GM23338 (cell line): ENCODE data around the gene BRI3BP. TPM values are rescaled to one million over a fixed set of nuclear protein-coding genes. Genes with fewer than 3 reads are reported as not detected.

Experiments used
- ATAC-seq: fragments of 200-7000 bp; cut with Tn5 transposase; 3 replicates; pipeline ENCODE4 v1.9.1; 2020
- DNase-seq: peaks from one replicate; pipeline ENCODE4 v3.0.0-alpha.2; 2015; ENCODE audit warnings: low spot score
- H2AFZ ChIP-seq: fragments of 200-600 bp; sonication (generic); 2 replicates; pipeline ENCODE4 v1.8.0; 2016; ENCODE audit warnings: antibody characterized with exemption, mild to moderate bottlenecking, moderate library complexity
- H3F3A ChIP-seq: fragments of 200-600 bp; sonication (generic); replicated peaks from 2 replicates; pipeline ENCODE4 v1.8.0; 2017; ENCODE audit warnings: antibody characterized with exemption, mixed run types, low read depth
- H3K27ac ChIP-seq: fragments of 200-600 bp; sonication (generic); 2 replicates; pipeline ENCODE4 v1.6.1; 2016; ENCODE audit warnings: low read depth
- H3K27me3 ChIP-seq: fragments of 200-600 bp; sonication (generic); 2 replicates; pipeline ENCODE4 v1.8.0; 2016; ENCODE audit warnings: mild to moderate bottlenecking, mixed run types, moderate library complexity; ENCODE audit not compliant: insufficient read depth
- H3K36me3 ChIP-seq: fragments of 200-600 bp; sonication (generic); 2 replicates; pipeline ENCODE4 v1.8.0; 2016; ENCODE audit warnings: mild to moderate bottlenecking; ENCODE audit not compliant: insufficient read depth
- H3K4me1 ChIP-seq: fragments of 200-600 bp; sonication (generic); 2 replicates; pipeline ENCODE4 v1.8.0; 2016; ENCODE audit warnings: mild to moderate bottlenecking, moderate library complexity; ENCODE audit not compliant: insufficient read depth
- H3K4me2 ChIP-seq: fragments of 200-600 bp; sonication (generic); 2 replicates; pipeline ENCODE4 v1.7.1; 2017; ENCODE audit warnings: mixed run types
- H3K4me3 ChIP-seq: fragments of 200-600 bp; sonication (generic); 2 replicates; pipeline ENCODE4 v1.6.1; 2016; ENCODE audit warnings: mixed run types
- H3K79me2 ChIP-seq: fragments of 200-600 bp; sonication (generic); replicated peaks from 2 replicates; pipeline ENCODE4 v1.8.0; 2017; ENCODE audit warnings: mild to moderate bottlenecking; ENCODE audit not compliant: insufficient read depth
- H3K9me2 ChIP-seq: fragments of 200-600 bp; sonication (generic); 2 replicates; pipeline ENCODE4 v1.8.0; 2017; ENCODE audit not compliant: insufficient read depth
- H4K20me1 ChIP-seq: fragments of 200-600 bp; sonication (generic); replicated peaks from 2 replicates; pipeline ENCODE4 v1.8.0; 2017; ENCODE audit warnings: mild to moderate bottlenecking; ENCODE audit not compliant: insufficient read depth
- H3K27ac Mint-ChIP-seq: 2 replicates; pipeline ENCODE4 v1.8.0; 2020; ENCODE audit warnings: inconsistent platforms, mild to moderate bottlenecking, moderate library complexity, mixed read lengths
- H3K27me3 Mint-ChIP-seq: 3 replicates; pipeline ENCODE4 v1.8.0; 2022; ENCODE audit warnings: low read depth, mild to moderate bottlenecking, moderate library complexity, mixed read lengths, inconsistent platforms; ENCODE audit not compliant: insufficient read depth, poor library complexity
- H3K36me3 Mint-ChIP-seq: 3 replicates; pipeline ENCODE4 v1.8.0; 2021; ENCODE audit warnings: low read depth, mild to moderate bottlenecking, inconsistent platforms, moderate library complexity, mixed read lengths
- H3K4me1 Mint-ChIP-seq: 3 replicates; pipeline ENCODE4 v1.8.0; 2020; ENCODE audit warnings: mild to moderate bottlenecking, inconsistent platforms, mixed read lengths
- H3K4me3 Mint-ChIP-seq: 3 replicates; pipeline ENCODE4 v1.8.0; 2021; ENCODE audit warnings: moderate library complexity, mild to moderate bottlenecking, inconsistent platforms, mixed read lengths
- H3K9me3 Mint-ChIP-seq: 3 replicates; pipeline ENCODE4 v1.8.0; 2020; ENCODE audit warnings: moderate library complexity, mild to moderate bottlenecking, inconsistent platforms, mixed read lengths
- CREB1 ChIP-seq: fragments of 250-450 bp; sonication (Bioruptor Pico); IDR thresholded peaks from 2 replicates; pipeline ENCODE4 v1.5.0; 2020; ENCODE audit warnings: low read depth, mild to moderate bottlenecking, moderate library complexity
- CTCF ChIP-seq, 2 experiments: fragments of 200-600 bp in 1 of 2; sonication (generic) in 1 of 2; conservative IDR thresholded peaks; 2 replicates each; pipeline versions ENCODE4 v1.5.1 to v1.6.1; 2016 to 2017; ENCODE audit warnings: antibody characterized with exemption in 2 of 2, low read depth in 2 of 2, mild to moderate bottlenecking in 2 of 2, moderate library complexity in 1 of 2
- ETS1 ChIP-seq: IDR thresholded peaks from 2 replicates; pipeline ENCODE4 v1.6.1; 2016; ENCODE audit warnings: antibody characterized with exemption
- EZH2phosphoT487 ChIP-seq: fragments of 200-600 bp; sonication (generic); IDR thresholded peaks from one replicate; pipeline ENCODE4 v1.8.1; 2018; ENCODE audit warnings: antibody characterized with exemption; ENCODE audit not compliant: unreplicated experiment
- NANOG ChIP-seq: IDR thresholded peaks from 2 replicates; pipeline ENCODE4 v1.6.1; 2016; ENCODE audit warnings: antibody characterized with exemption, borderline replicate concordance
- REST ChIP-seq: IDR thresholded peaks from one replicate; pipeline ENCODE4 v1.6.1; 2018; ENCODE audit warnings: antibody characterized with exemption; ENCODE audit not compliant: unreplicated experiment
- STAT1 ChIP-seq: IDR thresholded peaks from one replicate; pipeline ENCODE4 v1.6.1; 2016; ENCODE audit warnings: antibody characterized with exemption; ENCODE audit not compliant: unreplicated experiment
- ZNF331 ChIP-seq: fragments of 250-450 bp; sonication (Bioruptor Pico); IDR thresholded peaks from 2 replicates; pipeline ENCODE4 v1.5.0; 2020; ENCODE audit warnings: low read depth, mild to moderate bottlenecking, moderate library complexity
- polyA plus RNA-seq: library from polyadenylated mRNA; unstranded; fragments of >200 nt; fragmentation: Nextera tagmentation; extraction: Ambion mirVana; gene quantifications from 2 replicates; pipeline ENCODE4 v1.2.1, GENCODE V29; 2016
- total RNA-seq: library from RNA; depleted of rRNA; stranded (reverse); fragments of >200 nt; shearing (Covaris generic); gene quantifications from 2 replicates; pipeline ENCODE4 v1.2.3, GENCODE V29; 2014

Gene BRI3BP
- total and polyA plus RNA-seq, 2 experiments from 2014 or later = 5.8 to 10.7 TPM

- ATAC-seq (no peak), DNase-seq (peak; percentile 35)
- no peak overlapping the region for H3K4me3 Mint-ChIP-seq
- peaks cover 19% of the 10 kb centered on the region for H3K4me1 Mint-ChIP-seq
- no peak overlapping the region for H3K4me3 ChIP-seq
- peaks cover 52% of the 10 kb centered on the region for H4K20me1 ChIP-seq
- H3F3A ChIP-seq = no peaks in the 10 kb centered on the region
- peaks cover 20% of the 10 kb centered on the region for H3K4me1 ChIP-seq
- H3K27ac ChIP-seq = no peak overlapping the region
- peaks cover 12% of the 10 kb centered on the region for H3K36me3 Mint-ChIP-seq
- H3K4me2 ChIP-seq = no peak overlapping the region
- no peaks in the 10 kb centered on the region for H3K27me3 ChIP-seq
- 0 out of 2 replicates have a peak, but pooled peaks cover 10% of the 10 kb centered on the region for H3K36me3 ChIP-seq
- no peak overlapping the region for H2AFZ ChIP-seq
- H3K27me3 Mint-ChIP-seq = peaks cover 6% of the 10 kb centered on the region
- H3K9me3 Mint-ChIP-seq = no peaks in the 10 kb centered on the region; the same call in 2 of the 3 replicates
- no peaks in the 10 kb centered on the region for H3K9me2 ChIP-seq
- H3K79me2 ChIP-seq = peaks cover 85% of the 10 kb centered on the region
- TF ChIP-seq CREB1 (CRISPR knock-in tag) = no peak
- peak; percentile 29 to 63; a peak in 3 of 4 replicates for TF ChIP-seq CTCF (conservative IDR thresholded peaks at IDR 0.05; ENCODE audit: low read depth in 2 of 2)
- TF ChIP-seq ZNF331 = no peak
- peak overlapping the region; percentile 41; the same call in 1 of the 2 replicates for H3K27ac Mint-ChIP-seq
Measured at GRCh38 chr12:125070112-125070511, 76.7 kb downstream of the BRI3BP start.

- 0 out of 2 replicates have a peak overlapping the region, but pooled peaks have one; percentile 63 for H3K27ac ChIP-seq
- DNase-seq = no peak
- H3K27me3 Mint-ChIP-seq = peaks cover 4% of the 10 kb centered on the region
- H3K9me3 Mint-ChIP-seq = no peaks in the 10 kb centered on the region; the same call in 2 of the 3 replicates
- H4K20me1 ChIP-seq = peaks cover 52% of the 10 kb centered on the region
- H3F3A ChIP-seq = no peaks in the 10 kb centered on the region
- H3K36me3 ChIP-seq = 0 out of 2 replicates have a peak, but pooled peaks cover 11% of the 10 kb centered on the region
- no peak overlapping the region for H3K27ac Mint-ChIP-seq
- H3K9me2 ChIP-seq = no peaks in the 10 kb centered on the region
- H3K36me3 Mint-ChIP-seq = peaks cover 13% of the 10 kb centered on the region
- H3K4me1 ChIP-seq = peaks cover 20% of the 10 kb centered on the region
- no peak overlapping the region for H3K4me2 ChIP-seq
- ATAC-seq = peak; percentile 16; the same call in 2 of the 3 replicates
- no peak overlapping the region for H2AFZ ChIP-seq
- no peak overlapping the region for H3K4me3 ChIP-seq
- peaks cover 81% of the 10 kb centered on the region for H3K79me2 ChIP-seq
- TF ChIP-seq REST (no peak), ETS1 (no peak), CTCF (conservative IDR thresholded peaks at IDR 0.05; ENCODE audit: low read depth in 2 of 2) (no peak), ZNF331 (no peak), EZH2phosphoT487 (no peak), NANOG (no peak), STAT1 (no peak)
- H3K4me1 Mint-ChIP-seq = peaks cover 19% of the 10 kb centered on the region
- H3K4me3 Mint-ChIP-seq = no peak overlapping the region
- no peaks in the 10 kb centered on the region for H3K27me3 ChIP-seq
Measured at GRCh38 chr12:125070661-125071390, 77.4 kb downstream of the BRI3BP start.
